ENCODE measurements around the gene RNH1.

The RNH1 gene

GRCh38 chr11:539971-540481, 33.0 kb upstream of the RNH1 start:
- DNase-seq, result no peak

GRCh38 chr11:538431-539051, 31.5 kb upstream of the RNH1 start:
- DNase-seq, result no peak

GRCh38 chr11:537622-538430, 30.8 kb upstream of the RNH1 start:
- no peak for DNase-seq

- DNase-seq, result peak; percentile 81
Measured at GRCh38 chr11:536841-537621, 30.0 kb upstream of the RNH1 start, which contains the start of gene LRRC56. Gene LRRC56 (plus strand): TSS chr11:537527. CDS start chr11:540685, 3,158 bp downstream.

- DNase-seq, result peak; percentile 98
Measured at GRCh38 chr11:535519-536454, 28.7 kb upstream of the RNH1 start, which contains the start of gene HRAS. Gene HRAS (minus strand): TSS chr11:535576.

- no peak for DNase-seq
Measured at GRCh38 chr11:535210-535518, 28.1 kb upstream of the RNH1 start.

- peak; percentile 74 for DNase-seq
Measured at GRCh38 chr11:534396-535209, 27.6 kb upstream of the RNH1 start.

GRCh38 chr11:533586-534395, 26.7 kb upstream of the RNH1 start:
- no peak for DNase-seq

- no peak for DNase-seq
Measured at GRCh38 chr11:532986-533585, 26.0 kb upstream of the RNH1 start.

GRCh38 chr11:532527-532985, 25.5 kb upstream of the RNH1 start:
- no peak for DNase-seq

GRCh38 chr11:531919-532526, 25.0 kb upstream of the RNH1 start:
- no peak for DNase-seq

- no peak for DNase-seq
Measured at GRCh38 chr11:530960-531831, 24.2 kb upstream of the RNH1 start.

GRCh38 chr11:529728-530411, 22.8 kb upstream of the RNH1 start:
- no peak for DNase-seq

- DNase-seq, result no peak
Measured at GRCh38 chr11:528815-529727, 22.0 kb upstream of the RNH1 start.

GRCh38 chr11:528166-528814, 21.2 kb upstream of the RNH1 start:
- no peak for DNase-seq

- no peak for DNase-seq
Measured at GRCh38 chr11:526192-526591, 19.1 kb upstream of the RNH1 start.

Measured in right kidney (tissue), 1 donor.